IgD-negative memory B cell (primary cell): Measurements from ENCODE around the gene ZNF592. TPM values are rescaled to one million over a fixed set of nuclear protein-coding genes. Genes with fewer than 3 reads are reported as not detected.
"Not testable (repeated sequence)": the region's sequence is repeated elsewhere in the genome, so short reads cannot be mapped to it uniquely, and the experiment has no call there.

Experiments used
- H3K27ac Mint-ChIP-seq, 3 donors: one replicate each; pipeline ENCODE4 v1.8.0; 2020 to 2022; ENCODE audit warnings: mild to moderate bottlenecking in 3 of 3, mixed read lengths in 3 of 3, moderate library complexity in 1 of 3
- H3K27me3 Mint-ChIP-seq: one replicate; pipeline ENCODE4 v1.8.0; 2021; ENCODE audit warnings: mixed read lengths
- H3K36me3 Mint-ChIP-seq: one replicate; pipeline ENCODE4 v1.8.0; 2020; ENCODE audit warnings: mild to moderate bottlenecking, mixed read lengths
- H3K4me1 Mint-ChIP-seq, 3 donors: one replicate each; pipeline ENCODE4 v1.8.0; 2020 to 2022; ENCODE audit warnings: mixed read lengths in 3 of 3, mild to moderate bottlenecking in 1 of 3
- H3K4me3 Mint-ChIP-seq, 4 donors: one replicate each; pipeline ENCODE4 v1.8.0; 2020 to 2022; ENCODE audit warnings: mild to moderate bottlenecking in 4 of 4, mixed read lengths in 4 of 4, moderate library complexity in 3 of 4
- H3K9me3 Mint-ChIP-seq, 3 donors: one replicate each; pipeline ENCODE4 v1.8.0; 2020 to 2021; ENCODE audit warnings: mixed read lengths in 3 of 3, mild to moderate bottlenecking in 1 of 3
- polyA plus RNA-seq: library from polyadenylated mRNA; unstranded; fragments of 300-500 nt; fragmentation: Illumina TruSeq; gene quantifications from one replicate; pipeline ENCODE4 v1.2.3, GENCODE V29; 2021

Gene ZNF592
- polyA plus RNA-seq, 1 donor from 2014 or later: 11.9 TPM

DNA sequence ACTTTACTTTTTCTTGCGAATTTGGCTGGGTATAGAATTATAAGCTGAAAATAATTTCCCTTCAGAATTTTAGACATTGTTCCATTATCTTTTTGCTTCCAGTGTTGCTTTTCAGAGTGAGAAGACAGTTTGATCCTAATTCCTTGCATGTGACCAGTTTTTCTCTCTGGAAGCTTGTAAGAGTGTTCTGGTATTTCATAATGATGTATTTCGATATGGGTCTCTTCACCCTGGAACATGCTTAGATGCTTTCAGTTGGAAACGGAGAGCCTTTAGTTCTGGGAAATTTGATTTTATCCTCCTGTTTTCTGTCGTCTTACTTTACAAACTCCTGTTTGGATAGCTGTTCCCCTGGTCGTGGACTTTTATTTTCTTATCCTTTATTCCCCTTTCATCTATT lies 82.6 kb downstream of the ZNF592 start:
- Mint-ChIP-seq H3K27me3 (peaks cover 10% of the 10 kb centered on the region), H3K9me3 (no peaks in the 10 kb centered on the region), H3K4me1 (no peaks in the 10 kb centered on the region), H3K27ac (peak overlapping the region in 1 of 3 donors; percentile 51), H3K4me3 (no peak overlapping the region), H3K36me3 (peaks cover 2% of the 10 kb centered on the region)

DNA sequence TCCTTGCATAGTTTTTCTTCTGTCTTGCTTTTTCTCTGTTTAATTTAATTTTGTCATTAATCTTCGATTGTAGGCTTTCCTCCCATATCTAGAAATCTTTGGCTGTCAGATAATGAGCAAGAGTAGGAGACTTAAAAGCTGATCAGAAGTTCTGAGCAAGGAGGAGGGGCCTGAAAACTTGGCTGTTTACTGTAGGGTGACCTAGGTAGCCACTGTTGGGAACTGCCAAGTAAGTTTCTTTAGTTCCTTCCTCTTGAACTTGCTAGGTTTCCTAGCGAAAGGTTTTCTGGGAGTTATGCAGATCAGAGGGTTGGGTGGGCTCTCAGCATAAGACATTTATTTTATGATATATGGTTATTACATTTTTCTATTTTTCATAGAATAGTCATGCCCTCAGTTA lies 83.2 kb downstream of the ZNF592 start:
- H3K27me3 Mint-ChIP-seq: peaks cover 13% of the 10 kb centered on the region
- H3K27ac Mint-ChIP-seq: peak overlapping the region in 1 of 3 donors; percentile 51
- H3K9me3 Mint-ChIP-seq: no peaks in the 10 kb centered on the region
- no peaks in the 10 kb centered on the region for H3K4me1 Mint-ChIP-seq
- H3K4me3 Mint-ChIP-seq: no peak overlapping the region
- H3K36me3 Mint-ChIP-seq: peaks cover 2% of the 10 kb centered on the region

DNA sequence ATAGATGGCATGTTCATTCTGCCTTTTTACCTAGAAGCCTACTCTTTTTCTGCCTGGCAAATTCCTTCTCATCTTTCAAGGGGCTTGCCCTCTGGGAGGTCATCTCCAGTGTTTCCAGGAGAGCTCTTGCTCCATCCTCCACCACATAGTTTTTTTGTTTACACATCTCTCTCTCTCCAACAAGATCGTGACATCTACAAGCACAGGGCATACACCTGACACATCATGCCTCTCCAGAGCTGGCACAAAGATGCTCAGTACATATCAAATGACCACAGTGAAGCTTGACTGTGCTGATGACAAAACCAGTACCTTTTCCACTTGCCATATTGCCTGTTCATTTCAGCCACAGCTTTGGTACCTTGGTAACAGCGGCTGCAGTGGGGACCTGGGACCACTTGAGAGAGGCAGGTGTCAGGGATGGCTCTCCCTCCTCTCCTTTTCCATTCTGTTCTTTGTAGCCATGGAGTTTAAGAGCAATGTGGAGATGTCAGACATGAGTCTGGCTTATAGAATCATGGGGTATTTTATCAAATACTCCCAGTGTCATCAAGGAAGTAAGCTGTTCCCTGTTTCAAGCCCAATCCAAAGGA lies 84.2 kb downstream of the ZNF592 start:
- Mint-ChIP-seq H3K4me1 (no peaks in the 10 kb centered on the region), H3K27ac (no peak overlapping the region), H3K27me3 (peaks cover 15% of the 10 kb centered on the region), H3K36me3 (peaks cover 2% of the 10 kb centered on the region), H3K4me3 (no peak overlapping the region), H3K9me3 (no peaks in the 10 kb centered on the region)

DNA sequence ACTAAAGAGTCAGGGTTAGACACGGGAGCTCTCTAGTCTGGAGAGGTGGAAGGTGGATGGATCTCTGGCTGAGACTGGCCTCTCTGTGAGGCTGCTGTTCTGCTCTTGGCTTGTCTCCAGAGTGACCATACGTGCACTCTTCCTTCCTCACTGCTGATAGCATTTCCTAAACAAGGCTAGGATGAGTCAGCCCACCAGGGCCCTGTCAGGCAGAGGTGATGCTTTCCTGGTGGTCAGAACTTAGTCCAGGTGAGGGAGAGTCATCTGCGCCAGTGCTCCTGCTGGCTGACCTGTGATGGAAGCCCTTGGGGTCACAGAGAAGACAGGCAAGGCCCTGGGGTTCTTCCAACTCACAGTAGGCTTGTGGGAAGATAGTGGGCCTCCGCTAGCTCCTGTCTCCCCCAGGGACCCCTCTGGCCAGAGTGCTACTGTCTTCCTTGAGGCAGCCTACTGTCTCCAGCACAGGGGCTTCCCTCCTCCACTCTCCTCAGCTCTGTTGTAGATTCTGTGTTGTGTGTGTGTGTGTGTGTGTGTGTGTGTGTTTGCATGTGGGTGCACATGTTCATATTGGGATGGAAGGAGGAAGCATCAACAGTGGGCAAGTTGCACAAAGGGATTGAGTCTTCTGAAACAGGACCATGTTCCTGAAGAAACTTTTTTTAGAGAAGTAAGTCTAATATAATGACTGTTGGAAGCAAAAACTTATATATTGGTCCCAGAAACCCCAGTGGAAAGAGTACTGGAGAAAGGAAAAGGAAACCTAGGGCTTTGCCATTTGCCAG lies 85.2 kb downstream of the ZNF592 start:
- no peak overlapping the region for H3K4me3 Mint-ChIP-seq
- H3K27ac Mint-ChIP-seq: no peak overlapping the region
- H3K9me3 Mint-ChIP-seq: no peaks in the 10 kb centered on the region
- no peaks in the 10 kb centered on the region for H3K4me1 Mint-ChIP-seq
- H3K36me3 Mint-ChIP-seq: peaks cover 2% of the 10 kb centered on the region
- H3K27me3 Mint-ChIP-seq: peaks cover 18% of the 10 kb centered on the region

DNA sequence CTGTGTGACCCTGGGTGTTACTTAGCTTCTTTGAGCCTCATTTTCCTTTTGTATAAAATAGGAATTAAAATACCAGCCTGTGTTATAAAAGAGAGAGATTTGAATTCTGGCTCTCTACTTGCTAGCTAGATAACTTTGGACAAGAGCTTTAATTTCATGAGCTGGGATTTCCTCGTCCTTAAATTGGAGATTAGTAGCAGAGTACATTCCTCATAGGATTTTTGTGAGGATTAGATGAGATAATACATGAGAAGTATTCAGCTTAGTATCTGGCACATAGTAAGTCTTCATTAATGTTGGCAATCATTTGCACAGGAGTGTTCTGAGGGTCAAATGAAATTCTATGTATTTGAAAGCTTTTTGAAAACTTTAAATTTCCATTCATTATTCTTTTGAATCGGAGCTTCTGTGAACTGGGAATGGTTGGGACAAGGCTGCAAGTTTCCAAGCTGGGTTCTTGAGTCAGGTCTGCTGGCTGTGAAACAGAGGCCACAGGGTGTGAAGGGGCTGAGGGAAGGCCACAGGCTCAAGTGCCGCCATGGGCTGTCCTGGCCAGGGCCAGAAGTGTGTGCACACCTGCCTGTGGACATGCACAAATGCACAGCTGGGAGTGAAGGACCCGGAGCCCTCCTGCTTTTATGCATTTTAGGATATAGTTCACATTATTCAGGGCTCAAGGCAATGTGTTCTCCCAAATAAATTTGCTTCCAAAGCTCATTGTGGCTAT lies 86.0 kb downstream of the ZNF592 start:
- no peak overlapping the region for H3K4me3 Mint-ChIP-seq
- H3K27ac Mint-ChIP-seq: no peak overlapping the region
- no peaks in the 10 kb centered on the region for H3K4me1 Mint-ChIP-seq
- peaks cover 18% of the 10 kb centered on the region for H3K27me3 Mint-ChIP-seq
- no peaks in the 10 kb centered on the region for H3K9me3 Mint-ChIP-seq
- peaks cover 2% of the 10 kb centered on the region for H3K36me3 Mint-ChIP-seq

DNA sequence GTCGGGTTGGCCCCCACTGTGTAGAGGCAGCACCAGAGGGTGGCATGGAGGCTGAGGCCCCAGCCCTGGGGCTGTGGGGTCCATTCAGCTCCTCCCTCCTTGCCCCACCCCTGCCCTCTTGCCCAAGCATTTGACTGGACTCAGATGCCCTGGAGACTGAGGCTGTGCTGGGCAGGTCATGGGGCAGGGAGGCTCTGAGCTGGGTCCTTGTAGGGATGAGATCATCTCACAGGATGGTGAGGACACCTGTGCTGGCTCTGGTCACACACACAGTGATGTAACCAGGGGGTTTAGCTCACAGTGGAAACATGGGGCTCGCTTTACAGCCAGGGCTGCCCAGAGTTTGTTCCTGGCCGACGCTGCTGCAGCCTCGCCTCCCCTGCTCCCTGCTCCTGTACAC lies 86.6 kb downstream of the ZNF592 start:
- Mint-ChIP-seq H3K27me3 (peaks cover 18% of the 10 kb centered on the region), H3K27ac (no peak overlapping the region), H3K36me3 (peaks cover 2% of the 10 kb centered on the region), H3K4me1 (no peaks in the 10 kb centered on the region), H3K9me3 (no peaks in the 10 kb centered on the region), H3K4me3 (no peak overlapping the region)

DNA sequence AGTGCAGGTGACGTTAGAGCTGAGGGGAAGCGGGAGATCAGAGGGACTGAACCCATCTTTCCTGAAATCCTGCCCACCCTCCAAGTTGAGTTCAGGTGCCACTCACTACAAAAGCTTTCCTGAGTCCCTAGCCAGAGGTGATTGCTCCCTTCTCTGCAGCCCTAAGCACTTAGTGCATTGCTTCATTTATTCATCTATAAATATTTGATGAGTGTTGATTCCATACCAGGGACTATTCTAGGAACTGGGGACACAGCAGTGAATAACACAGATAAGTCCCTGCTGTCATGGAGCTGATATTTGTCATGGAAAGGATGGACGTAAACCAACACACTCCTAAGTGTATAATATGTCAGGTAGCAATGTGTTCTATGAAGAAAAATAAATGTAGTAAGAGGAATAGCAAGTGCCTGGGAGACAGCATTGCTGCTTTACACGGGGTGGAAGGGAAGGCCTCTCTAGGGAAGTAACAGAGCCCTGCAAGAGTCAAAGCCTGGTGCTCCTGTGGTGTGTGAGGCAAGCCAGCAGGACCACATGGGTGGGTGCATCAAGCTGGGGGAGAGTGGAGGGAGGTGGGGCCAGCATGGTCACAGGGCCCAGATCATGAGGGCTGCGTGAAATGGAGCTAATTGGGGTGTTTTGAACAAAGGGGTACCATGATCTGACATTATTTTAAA lies 87.4 kb downstream of the ZNF592 start:
- no peak overlapping the region for H3K27ac Mint-ChIP-seq
- peaks cover 2% of the 10 kb centered on the region for H3K36me3 Mint-ChIP-seq
- no peaks in the 10 kb centered on the region for H3K4me1 Mint-ChIP-seq

DNA sequence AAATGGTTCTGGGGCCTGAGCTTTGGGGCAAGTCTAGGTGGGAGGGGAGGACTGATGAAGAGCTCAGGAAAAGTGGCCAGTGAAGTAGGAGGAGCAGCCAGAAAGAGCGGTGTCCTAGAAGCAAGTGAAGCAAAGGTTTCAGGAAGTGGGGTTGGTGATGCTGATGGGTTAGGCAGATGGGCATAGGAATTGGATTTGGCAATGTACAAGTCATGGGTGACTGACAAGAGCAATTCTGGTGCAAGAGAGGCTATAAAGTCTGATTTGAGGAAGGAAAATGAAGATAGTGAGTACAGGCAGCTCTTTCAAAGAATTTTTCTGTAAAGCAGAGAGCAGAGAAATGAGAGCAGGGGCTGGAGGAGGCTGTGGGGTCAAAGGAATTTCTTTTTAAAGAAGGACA lies 88.5 kb downstream of the ZNF592 start:
- Mint-ChIP-seq H3K4me3 (no peak overlapping the region), H3K27me3 (peaks cover 18% of the 10 kb centered on the region), H3K9me3 (no peaks in the 10 kb centered on the region), H3K27ac (no peak overlapping the region), H3K36me3 (peaks cover 2% of the 10 kb centered on the region), H3K4me1 (no peaks in the 10 kb centered on the region)

More for the DNA sequence above, 87.4 kb downstream of the ZNF592 start:
- H3K4me3 Mint-ChIP-seq: no peak overlapping the region
- H3K27me3 Mint-ChIP-seq: peaks cover 18% of the 10 kb centered on the region
- no peaks in the 10 kb centered on the region for H3K9me3 Mint-ChIP-seq

DNA sequence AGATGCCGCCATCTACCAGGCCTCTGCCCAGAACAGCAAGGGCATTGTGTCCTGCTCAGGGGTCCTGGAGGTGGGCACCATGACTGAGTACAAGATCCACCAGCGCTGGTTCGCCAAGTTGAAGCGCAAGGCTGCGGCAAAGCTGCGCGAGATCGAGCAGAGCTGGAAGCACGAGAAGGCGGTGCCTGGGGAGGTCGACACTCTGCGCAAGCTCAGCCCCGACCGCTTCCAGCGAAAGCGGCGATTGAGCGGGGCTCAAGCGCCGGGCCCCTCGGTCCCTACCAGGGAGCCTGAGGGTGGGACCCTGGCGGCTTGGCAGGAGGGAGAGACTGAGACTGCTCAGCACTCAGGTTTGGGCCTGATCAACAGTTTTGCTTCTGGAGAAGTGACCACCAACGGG lies 91.3 kb downstream of the ZNF592 start:
- H3K27me3 Mint-ChIP-seq: peaks cover 16% of the 10 kb centered on the region
- H3K27ac Mint-ChIP-seq: no peak overlapping the region
- H3K4me1 Mint-ChIP-seq: no peaks in the 10 kb centered on the region
- no peaks in the 10 kb centered on the region for H3K9me3 Mint-ChIP-seq
- H3K4me3 Mint-ChIP-seq: no peak overlapping the region
- H3K36me3 Mint-ChIP-seq: peaks cover 2% of the 10 kb centered on the region

DNA sequence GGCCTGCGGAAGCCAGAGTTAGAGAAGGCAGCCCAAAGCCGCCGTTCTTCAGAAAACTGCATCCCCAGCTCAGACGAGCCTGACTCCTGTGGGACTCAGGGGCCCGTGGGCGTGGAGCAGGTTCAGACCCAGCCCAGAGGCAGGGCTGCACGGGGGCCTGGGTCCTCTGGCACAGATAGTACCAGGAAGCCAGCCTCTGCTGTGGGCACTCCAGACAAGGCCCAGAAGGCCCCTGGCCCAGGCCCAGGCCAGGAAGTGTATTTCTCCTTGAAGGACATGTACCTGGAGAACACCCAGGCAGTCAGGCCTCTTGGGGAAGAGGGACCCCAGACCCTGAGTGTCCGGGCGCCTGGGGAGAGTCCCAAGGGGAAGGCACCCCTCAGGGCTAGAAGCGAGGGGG lies 91.9 kb downstream of the ZNF592 start:
- Mint-ChIP-seq H3K27ac (no peak overlapping the region), H3K9me3 (no peaks in the 10 kb centered on the region), H3K27me3 (peaks cover 16% of the 10 kb centered on the region), H3K4me3 (no peak overlapping the region), H3K36me3 (peaks cover 2% of the 10 kb centered on the region), H3K4me1 (no peaks in the 10 kb centered on the region)

DNA sequence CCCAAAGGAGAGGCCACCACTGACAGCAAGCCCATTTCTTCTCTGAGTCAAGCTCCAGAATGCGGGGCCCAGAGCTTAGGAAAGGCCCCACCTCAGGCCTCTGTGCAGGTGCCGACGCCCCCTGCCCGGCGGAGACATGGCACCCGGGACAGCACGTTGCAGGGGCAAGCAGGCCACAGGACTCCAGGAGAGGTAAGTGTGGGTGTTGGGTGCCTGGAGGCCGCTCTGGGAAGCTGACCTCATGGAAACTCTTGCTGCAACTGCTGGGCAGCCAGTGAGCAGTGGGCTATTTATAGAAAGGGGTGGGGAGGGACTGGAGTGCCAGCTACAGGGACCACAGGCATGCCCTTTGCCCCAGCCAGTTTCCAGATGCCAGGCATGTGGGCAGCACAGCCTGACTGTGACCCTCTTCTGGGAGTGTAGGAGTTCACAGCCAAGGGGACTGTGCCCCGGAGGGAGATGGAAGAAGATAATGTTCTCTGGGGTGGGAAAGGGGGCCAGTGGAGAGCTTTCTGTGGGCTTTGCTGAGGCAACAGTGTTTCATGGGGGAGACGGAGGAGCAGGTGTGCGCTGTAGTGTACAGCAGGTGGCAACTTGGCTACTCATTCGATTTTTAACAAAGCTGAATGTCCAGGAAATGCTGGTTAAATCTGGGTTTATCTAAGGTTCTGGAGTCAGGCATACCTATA lies 92.5 kb downstream of the ZNF592 start:
- Mint-ChIP-seq H3K9me3 (peaks cover 0 to 1% (median 0%) of the 10 kb centered on the region in 3 donors), H3K36me3 (no peaks in the 10 kb centered on the region), H3K4me3 (no peak overlapping the region), H3K4me1 (no peaks in the 10 kb centered on the region), H3K27ac (no peak overlapping the region), H3K27me3 (peaks cover 14% of the 10 kb centered on the region)

DNA sequence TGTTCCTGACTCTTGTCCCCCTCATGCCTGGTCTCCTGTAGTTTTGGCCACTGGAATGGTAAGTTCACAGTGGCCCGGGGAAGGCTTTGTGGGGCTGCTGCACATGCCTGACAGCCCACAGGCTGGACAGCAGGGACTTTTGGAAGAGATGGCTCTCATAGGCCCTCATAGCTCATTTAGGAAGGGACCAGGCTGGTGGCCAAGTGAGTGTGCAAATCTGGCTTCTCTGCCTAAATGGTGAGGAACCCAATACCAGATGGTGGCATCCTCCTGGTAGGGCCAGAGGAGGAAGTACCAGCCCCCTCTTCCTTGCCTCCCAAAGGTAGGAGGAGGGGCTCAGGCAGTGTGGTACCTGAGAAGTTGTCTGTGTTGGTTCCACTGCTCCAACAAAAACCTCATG lies 94.4 kb downstream of the ZNF592 start:
- no peaks in the 10 kb centered on the region for H3K4me1 Mint-ChIP-seq
- H3K27me3 Mint-ChIP-seq: peaks cover 5% of the 10 kb centered on the region
- no peak overlapping the region for H3K27ac Mint-ChIP-seq
- no peaks in the 10 kb centered on the region for H3K36me3 Mint-ChIP-seq
- peaks cover 3 to 7% (median 7%) of the 10 kb centered on the region in 3 donors for H3K9me3 Mint-ChIP-seq
- H3K4me3 Mint-ChIP-seq: no peak overlapping the region

DNA sequence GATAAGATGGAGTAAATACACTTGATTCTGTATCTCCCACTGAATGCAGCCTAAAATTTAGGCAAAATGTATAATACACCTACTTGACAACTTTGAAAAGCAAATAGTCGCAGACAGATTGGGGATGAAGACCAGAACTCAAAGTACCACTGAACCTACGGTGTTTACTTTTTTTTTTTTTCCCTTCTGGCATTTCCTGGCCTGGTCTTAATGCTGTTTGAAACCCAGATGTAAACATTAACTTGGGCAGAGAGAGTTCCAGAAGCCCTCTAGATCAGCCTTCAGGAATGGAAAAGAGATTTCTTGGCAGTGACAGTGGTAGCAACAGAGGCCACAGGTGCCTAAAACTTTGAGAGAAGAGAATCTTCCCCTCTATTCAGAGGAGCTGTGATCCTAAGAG lies 96.6 kb downstream of the ZNF592 start:
- Mint-ChIP-seq H3K27me3 (peaks cover 2% of the 10 kb centered on the region), H3K36me3 (no peaks in the 10 kb centered on the region), H3K27ac (no peak overlapping the region), H3K4me1 (no peaks in the 10 kb centered on the region), H3K9me3 (peaks cover 5 to 10% (median 10%) of the 10 kb centered on the region in 3 donors), H3K4me3 (peak overlapping the region in 1 of 4 donors; percentile 17)

DNA sequence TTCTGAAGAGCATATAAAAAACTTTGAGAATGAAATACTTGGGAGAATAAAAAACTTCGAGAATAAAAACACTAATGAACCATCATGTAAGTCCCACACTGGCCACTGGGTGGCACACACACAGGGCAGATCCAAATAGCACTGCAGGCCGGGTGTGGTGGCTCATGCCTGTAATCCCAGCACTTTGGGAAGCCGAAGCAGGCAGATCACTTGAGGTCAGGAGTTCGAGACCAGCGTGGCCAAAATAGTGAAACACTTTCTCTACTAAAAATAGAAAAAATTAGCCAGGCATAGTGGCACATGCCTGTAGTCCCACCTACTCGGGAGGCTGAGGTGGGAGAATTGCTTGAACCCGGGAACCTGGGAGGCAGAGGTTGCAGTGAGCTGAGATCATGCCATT lies 97.2 kb downstream of the ZNF592 start:
- H3K36me3 Mint-ChIP-seq, H3K27me3 Mint-ChIP-seq, H3K9me3 Mint-ChIP-seq, H3K4me1 Mint-ChIP-seq: not testable (repeated sequence)
- Mint-ChIP-seq H3K27ac (peak overlapping the region in 2 of 3 donors; percentile 39 to 68), H3K4me3 (peak overlapping the region in 1 of 4 donors; percentile 20)

DNA sequence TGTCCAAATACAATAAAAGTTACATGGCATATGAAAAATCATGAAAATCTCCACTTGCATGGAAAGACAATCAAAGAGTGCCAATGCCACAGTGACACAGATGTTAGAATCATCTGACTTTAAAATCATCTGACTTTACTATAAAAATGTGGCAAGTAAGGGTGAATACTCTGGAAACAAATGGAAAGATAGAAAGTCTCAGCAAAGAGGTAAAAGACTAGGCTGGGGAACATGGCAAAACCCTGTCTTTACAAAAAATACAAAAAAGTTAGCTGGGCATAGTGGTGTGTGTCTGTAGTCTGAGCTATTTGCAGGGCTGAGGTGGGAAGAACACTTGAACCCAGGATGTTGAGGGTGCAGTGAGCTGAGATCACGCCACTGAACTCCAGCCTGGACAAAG lies 97.9 kb downstream of the ZNF592 start:
- H3K4me1 Mint-ChIP-seq: no peaks in the 10 kb centered on the region
- peaks cover 5 to 10% (median 10%) of the 10 kb centered on the region in 3 donors for H3K9me3 Mint-ChIP-seq
- H3K27ac Mint-ChIP-seq: no peak overlapping the region
- no peak overlapping the region for H3K4me3 Mint-ChIP-seq
- no peaks in the 10 kb centered on the region for H3K36me3 Mint-ChIP-seq
- H3K27me3 Mint-ChIP-seq: peaks cover 2% of the 10 kb centered on the region
